H9 (cell line): ENCODE measurements around the gene MOCOS. TPM values are rescaled to one million over a fixed set of nuclear protein-coding genes. Genes with fewer than 3 reads are reported as not detected.

Experiments used
- DNase-seq: peaks from one replicate; pipeline ENCODE4 v3.0.0-alpha.2; 2017
- H2AFZ ChIP-seq: one replicate; pipeline ENCODE4 v1.6.1; 2013; ENCODE audit warnings: mild to moderate bottlenecking, low read length, control low read depth, moderate library complexity
- H2AK5ac ChIP-seq: 2 replicates; pipeline ENCODE4 v1.6.1; 2013; ENCODE audit warnings: low read length, control low read depth, mixed read lengths; ENCODE audit not compliant: insufficient read length
- H2BK120ac ChIP-seq: one replicate; pipeline ENCODE4 v1.6.1; 2013; ENCODE audit warnings: low read depth, mild to moderate bottlenecking, low read length, control low read depth, inconsistent platforms; ENCODE audit not compliant: poor library complexity, severe bottlenecking
- H2BK12ac ChIP-seq: 2 replicates; pipeline ENCODE4 v1.6.1; 2013; ENCODE audit warnings: low read length, control low read depth, mixed read lengths, low read depth; ENCODE audit not compliant: insufficient read length
- H2BK15ac ChIP-seq: 2 replicates; pipeline ENCODE4 v1.6.1; 2013; ENCODE audit warnings: low read depth, low read length, control low read depth
- H2BK20ac ChIP-seq: one replicate; pipeline ENCODE4 v1.6.1; 2013; ENCODE audit warnings: low read depth, mild to moderate bottlenecking, low read length, control low read depth, inconsistent platforms; ENCODE audit not compliant: poor library complexity, severe bottlenecking
- H2BK5ac ChIP-seq: 2 replicates; pipeline ENCODE4 v1.6.1; 2013; ENCODE audit warnings: low read length, control low read depth, mixed read lengths; ENCODE audit not compliant: insufficient read length
- H3K14ac ChIP-seq: 2 replicates; pipeline ENCODE4 v1.6.1; 2013; ENCODE audit warnings: low read length, control low read depth; ENCODE audit not compliant: insufficient read depth
- H3K18ac ChIP-seq: 2 replicates; pipeline ENCODE4 v1.6.1; 2013; ENCODE audit warnings: low read depth, mild to moderate bottlenecking, mixed read lengths, low read length, control low read depth; ENCODE audit not compliant: insufficient read length
- H3K23ac ChIP-seq: 2 replicates; pipeline ENCODE4 v1.6.1; 2013; ENCODE audit warnings: low read length, control low read depth, mixed read lengths, low read depth; ENCODE audit not compliant: insufficient read length
- H3K23me2 ChIP-seq: 2 replicates; pipeline ENCODE4 v1.6.1; 2013; ENCODE audit warnings: low read depth, mild to moderate bottlenecking, mixed read lengths, low read length, control low read depth; ENCODE audit not compliant: insufficient read length, poor library complexity, severe bottlenecking
- H3K27ac ChIP-seq: 2 replicates; pipeline ENCODE4 v1.5.1; 2013; ENCODE audit warnings: low read length, control low read depth, mixed read lengths, low read depth; ENCODE audit not compliant: insufficient read length
- H3K27me3 ChIP-seq: 2 replicates; pipeline ENCODE4 v1.6.1; 2013; ENCODE audit warnings: low read length, control low read depth, inconsistent platforms; ENCODE audit not compliant: insufficient read depth
- H3K4ac ChIP-seq: 2 replicates; pipeline ENCODE4 v1.6.1; 2013; ENCODE audit warnings: low read depth, mild to moderate bottlenecking, control low read depth, inconsistent platforms, low read length, moderate library complexity
- H3K4me1 ChIP-seq: 2 replicates; pipeline ENCODE4 v1.6.1; 2013; ENCODE audit warnings: low read length, control low read depth, inconsistent platforms; ENCODE audit not compliant: insufficient read depth
- H3K4me2 ChIP-seq: 2 replicates; pipeline ENCODE4 v1.6.1; 2013; ENCODE audit warnings: low read length, control low read depth, mixed read lengths; ENCODE audit not compliant: insufficient read length, insufficient read depth
- H3K56ac ChIP-seq: 2 replicates; pipeline ENCODE4 v1.6.1; 2013; ENCODE audit warnings: low read depth, mild to moderate bottlenecking, mixed read lengths, low read length, control low read depth; ENCODE audit not compliant: insufficient read length
- H3K79me1 ChIP-seq: 2 replicates; pipeline ENCODE4 v1.6.1; 2013; ENCODE audit warnings: low read depth, mild to moderate bottlenecking, moderate library complexity, low read length, control low read depth, inconsistent platforms; ENCODE audit not compliant: insufficient read depth, poor library complexity, severe bottlenecking
- H3K79me2 ChIP-seq: 2 replicates; pipeline ENCODE4 v1.6.1; 2013; ENCODE audit warnings: low read length, control low read depth, inconsistent platforms; ENCODE audit not compliant: insufficient read depth
- H3K9ac ChIP-seq: 2 replicates; pipeline ENCODE4 v1.6.1; 2013; ENCODE audit warnings: low read length, control low read depth, mixed read lengths; ENCODE audit not compliant: insufficient read length; ENCODE audit errors: extremely low read depth
- H3K9me3 ChIP-seq: one replicate; pipeline ENCODE4 v1.6.1; 2013; ENCODE audit warnings: low read depth, low read length, inconsistent platforms; ENCODE audit not compliant: control insufficient read depth
- H3T11ph ChIP-seq: one replicate; pipeline ENCODE4 v1.6.1; 2013; ENCODE audit warnings: mild to moderate bottlenecking, low read length, control low read depth, inconsistent platforms
- H4K20me1 ChIP-seq: one replicate; pipeline ENCODE4 v1.6.1; 2013; ENCODE audit not compliant: control insufficient read depth, insufficient read length, insufficient read depth
- H4K5ac ChIP-seq: 2 replicates; pipeline ENCODE4 v1.6.1; 2013; ENCODE audit warnings: low read depth, mild to moderate bottlenecking, mixed read lengths, low read length, control low read depth; ENCODE audit not compliant: insufficient read length
- H4K8ac ChIP-seq: replicated peaks from 2 replicates; pipeline ENCODE4 v1.6.1; 2013; ENCODE audit warnings: low read length, control low read depth, mixed read lengths, low read depth; ENCODE audit not compliant: insufficient read length
- H4K91ac ChIP-seq: 2 replicates; pipeline ENCODE4 v1.6.1; 2013; ENCODE audit warnings: low read depth, mild to moderate bottlenecking, moderate library complexity, mixed read lengths, low read length, control low read depth; ENCODE audit not compliant: insufficient read length
- H3K27ac Mint-ChIP-seq, 3 experiments: 2 replicates in 2 of 3; 3 replicates in 1 of 3; pipeline ENCODE4 v1.8.0; 2020 to 2021; ENCODE audit warnings: mixed read lengths in 3 of 3, mild to moderate bottlenecking in 1 of 3, moderate library complexity in 1 of 3
- H3K27me3 Mint-ChIP-seq: 2 replicates; pipeline ENCODE4 v1.8.0; 2021; ENCODE audit warnings: low read depth, mild to moderate bottlenecking, moderate library complexity, mixed read lengths
- H3K36me3 Mint-ChIP-seq, 3 experiments: 2 replicates in 2 of 3; 3 replicates in 1 of 3; pipeline ENCODE4 v1.8.0; 2020 to 2021; ENCODE audit warnings: low read depth in 3 of 3, mixed read lengths in 3 of 3; ENCODE audit not compliant: insufficient read depth in 1 of 3
- H3K4me1 Mint-ChIP-seq, 2 experiments: 2 replicates each; pipeline ENCODE4 v1.8.0; 2020; ENCODE audit warnings: mixed read lengths in 2 of 2
- H3K4me3 Mint-ChIP-seq, 2 experiments: 2 replicates in 1 of 2; 3 replicates in 1 of 2; pipeline ENCODE4 v1.8.0; 2020 to 2021; ENCODE audit warnings: mild to moderate bottlenecking in 2 of 2, mixed read lengths in 2 of 2, moderate library complexity in 1 of 2
- H3K9me3 Mint-ChIP-seq, 2 experiments: 2 replicates in 1 of 2; 3 replicates in 1 of 2; pipeline ENCODE4 v1.8.0; 2020; ENCODE audit warnings: mild to moderate bottlenecking in 2 of 2, mixed read lengths in 2 of 2, moderate library complexity in 1 of 2
- WGBS: extraction: QIAGEN DNeasy Blood & Tissue Kit; methylation state at CpG from one replicate; pipeline ENCODE4 v1.1.7; 2013; ENCODE audit warnings: missing lambda C conversion rate, low lambda C conversion rate, mixed read lengths; ENCODE audit not compliant: insufficient read length; ENCODE audit errors: extremely low coverage; 5-methylcytosine and 5-hydroxymethylcytosine counted together
- total RNA-seq: library from RNA; stranded (reverse); gene quantifications from 2 replicates; pipeline ENCODE4 v1.2.1, GENCODE V29; 2021
- TF ChIP-seq, protein P1 (sequence below): fragments of 200-600 bp; sonication (generic); conservative IDR thresholded peaks from 3 replicates; pipeline ENCODE4 v1.8.0; 2021; ENCODE audit warnings: antibody characterized with exemption, mild to moderate bottlenecking

The MOCOS gene
- total RNA-seq, 1 experiment from 2014 or later: 6.0 TPM

DNA sequence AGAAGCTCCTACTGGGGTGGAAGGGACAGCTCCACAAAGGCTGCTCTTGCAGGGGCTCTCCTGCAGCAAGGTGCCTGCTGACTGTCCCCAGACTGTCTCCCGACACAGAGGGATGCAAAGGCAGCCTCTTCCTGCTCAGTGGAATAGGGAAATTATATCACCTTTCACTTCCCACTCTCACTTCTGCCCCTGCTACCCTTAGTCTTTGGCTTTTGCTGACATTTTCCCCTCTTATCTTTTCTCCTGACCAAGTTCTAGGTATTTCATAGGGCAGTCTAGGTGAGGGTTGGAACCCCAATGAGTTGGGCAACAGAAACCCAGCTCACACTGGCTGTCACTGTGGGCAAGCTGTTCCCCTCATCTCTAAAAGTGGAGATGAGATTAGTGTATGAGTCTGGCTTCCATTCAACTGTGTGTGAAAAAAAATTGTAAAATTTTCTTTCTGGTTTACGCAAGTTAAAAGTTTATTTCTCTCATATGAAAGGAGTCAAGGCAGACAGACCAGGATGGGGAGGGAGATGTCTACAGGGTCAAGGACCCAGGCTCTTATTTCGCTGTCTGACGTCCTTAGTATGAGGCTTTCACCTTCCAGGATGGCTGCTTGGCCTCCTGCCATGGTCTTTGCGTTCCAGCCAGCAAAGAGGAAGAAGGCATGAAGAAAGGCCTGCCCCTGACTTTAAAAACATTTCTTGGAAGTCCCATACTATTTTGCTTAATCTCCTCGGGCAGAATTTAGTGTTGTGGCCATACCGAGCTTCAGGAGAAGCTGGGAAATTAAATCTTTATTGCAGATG, 7.5 kb upstream of the MOCOS start:
- no peak overlapping the region for H3K27ac ChIP-seq

More for the DNA sequence above, 7.5 kb upstream of the MOCOS start:
- H3K9me3 Mint-ChIP-seq: no peaks in the 10 kb centered on the region; a peak in 1 of 5 replicates
- Histone ChIP-seq H3T11ph (no peak overlapping the region), H2BK120ac (no peak overlapping the region), H2AFZ (no peak overlapping the region), H2BK20ac (no peak overlapping the region), H2BK15ac (no peak overlapping the region), H3K23me2 (no peaks in the 10 kb centered on the region), H3K4me2 (no peak overlapping the region), H3K9me3 (no peaks in the 10 kb centered on the region), H3K14ac (no peak overlapping the region), H2AK5ac (no peak overlapping the region), H3K27me3 (no peaks in the 10 kb centered on the region), H3K4ac (no peak overlapping the region), H3K18ac (no peak overlapping the region), H4K20me1 (no peaks in the 10 kb centered on the region), H3K79me1 (no peaks in the 10 kb centered on the region), H2BK12ac (no peak overlapping the region), H3K23ac (no peak overlapping the region), H3K56ac (no peak overlapping the region), H4K91ac (no peak overlapping the region), H2BK5ac (no peak overlapping the region), H4K8ac (no peak overlapping the region), H3K79me2 (no peaks in the 10 kb centered on the region), H3K9ac (no peak overlapping the region), H3K4me1 (no peaks in the 10 kb centered on the region), H4K5ac (no peak overlapping the region)
- WGBS: no CpG with 5 or more reads among the region's 7 CpGs
- peaks cover 3 to 26% (median 10%) of the 10 kb centered on the region in 3 experiments; a peak in 6 of 7 replicates for H3K36me3 Mint-ChIP-seq
- peaks cover 11 to 12% of the 10 kb centered on the region in 2 experiments for H3K4me1 Mint-ChIP-seq
- TF ChIP-seq, protein P1, sequence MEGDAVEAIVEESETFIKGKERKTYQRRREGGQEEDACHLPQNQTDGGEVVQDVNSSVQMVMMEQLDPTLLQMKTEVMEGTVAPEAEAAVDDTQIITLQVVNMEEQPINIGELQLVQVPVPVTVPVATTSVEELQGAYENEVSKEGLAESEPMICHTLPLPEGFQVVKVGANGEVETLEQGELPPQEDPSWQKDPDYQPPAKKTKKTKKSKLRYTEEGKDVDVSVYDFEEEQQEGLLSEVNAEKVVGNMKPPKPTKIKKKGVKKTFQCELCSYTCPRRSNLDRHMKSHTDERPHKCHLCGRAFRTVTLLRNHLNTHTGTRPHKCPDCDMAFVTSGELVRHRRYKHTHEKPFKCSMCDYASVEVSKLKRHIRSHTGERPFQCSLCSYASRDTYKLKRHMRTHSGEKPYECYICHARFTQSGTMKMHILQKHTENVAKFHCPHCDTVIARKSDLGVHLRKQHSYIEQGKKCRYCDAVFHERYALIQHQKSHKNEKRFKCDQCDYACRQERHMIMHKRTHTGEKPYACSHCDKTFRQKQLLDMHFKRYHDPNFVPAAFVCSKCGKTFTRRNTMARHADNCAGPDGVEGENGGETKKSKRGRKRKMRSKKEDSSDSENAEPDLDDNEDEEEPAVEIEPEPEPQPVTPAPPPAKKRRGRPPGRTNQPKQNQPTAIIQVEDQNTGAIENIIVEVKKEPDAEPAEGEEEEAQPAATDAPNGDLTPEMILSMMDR: no peak
- H3K27me3 Mint-ChIP-seq: peaks cover 15% of the 10 kb centered on the region
- DNase-seq: no peak
- H3K27ac Mint-ChIP-seq: no peak overlapping the region; a peak in 2 of 7 replicates
- no peak overlapping the region for H3K4me3 Mint-ChIP-seq
